ENCODE data around the gene POU6F1. TPM values are rescaled to one million over a fixed set of nuclear protein-coding genes. Genes with fewer than 3 reads are reported as not detected.

Gene POU6F1
- total and polyA plus RNA-seq, 2 experiments from 2014 or later: 3.2 to 6.3 TPM

- WGBS (ENCODE audit: low lambda C conversion rate, missing lambda C conversion rate): 93% methylated on average over 14 of the region's 14 CpGs
- Histone ChIP-seq H3K79me2 (no peaks in the 10 kb centered on the region), H3K27ac (no peak overlapping the region), H3K27me3 (no peaks in the 10 kb centered on the region), H2AFZ (no peak overlapping the region), H3K4me2 (no peak overlapping the region), H4K20me1 (ENCODE audit: insufficient read depth, poor library complexity, severe bottlenecking) (no peaks in the 10 kb centered on the region), H3K36me3 (replicated peaks; ENCODE audit: insufficient read depth, low read depth) (no peaks in the 10 kb centered on the region), H3K9me3 (ENCODE audit: low read depth) (no peaks in the 10 kb centered on the region), H3K4me1 (ENCODE audit: insufficient read depth) (no peaks in the 10 kb centered on the region), H3K4me3 (no peak overlapping the region), H3K9me2 (replicated peaks; ENCODE audit: insufficient read depth) (no peaks in the 10 kb centered on the region)
- no peak for DNase-seq (ENCODE audit: low spot score)
- no peak for TF ChIP-seq CTCF (IDR thresholded peaks at IDR 0.05; ENCODE audit: poor library complexity)
- TF ChIP-seq EZH2phosphoT487 (IDR thresholded peaks at IDR 0.05; ENCODE audit: low read depth, severe bottlenecking, unreplicated experiment): no peak
- TF ChIP-seq EZH2 (IDR thresholded peaks at IDR 0.05; ENCODE audit: borderline replicate concordance): no peak
These were observed 29.4 kb downstream of the POU6F1 start for GRCh38 chr12:51188359-51189051.

- Histone ChIP-seq H4K20me1 (ENCODE audit: insufficient read depth, poor library complexity, severe bottlenecking) (no peaks in the 10 kb centered on the region), H3K27ac (no peak overlapping the region), H3K4me1 (ENCODE audit: insufficient read depth) (no peaks in the 10 kb centered on the region), H3K79me2 (no peaks in the 10 kb centered on the region), H2AFZ (no peak overlapping the region), H3K9me2 (replicated peaks; ENCODE audit: insufficient read depth) (no peaks in the 10 kb centered on the region), H3K4me3 (no peak overlapping the region), H3K4me2 (no peak overlapping the region), H3K36me3 (replicated peaks; ENCODE audit: insufficient read depth, low read depth) (no peaks in the 10 kb centered on the region), H3K9me3 (ENCODE audit: low read depth) (no peaks in the 10 kb centered on the region), H3K27me3 (no peaks in the 10 kb centered on the region)
- no peak for TF ChIP-seq EZH2phosphoT487 (IDR thresholded peaks at IDR 0.05; ENCODE audit: low read depth, severe bottlenecking, unreplicated experiment)
- 78% methylated on average over 5 of the region's 5 CpGs for WGBS (ENCODE audit: low lambda C conversion rate, missing lambda C conversion rate)
- no peak for DNase-seq (ENCODE audit: low spot score)
These were observed 30.4 kb downstream of the POU6F1 start for GRCh38 chr12:51187370-51187987.

- Histone ChIP-seq H3K9me3 (ENCODE audit: low read depth) (no peaks in the 10 kb centered on the region), H3K36me3 (replicated peaks; ENCODE audit: insufficient read depth, low read depth) (no peaks in the 10 kb centered on the region), H3K4me1 (ENCODE audit: insufficient read depth) (no peaks in the 10 kb centered on the region), H3K27ac (no peak overlapping the region), H3K9me2 (replicated peaks; ENCODE audit: insufficient read depth) (no peaks in the 10 kb centered on the region), H3K27me3 (no peaks in the 10 kb centered on the region), H3K4me3 (no peak overlapping the region), H2AFZ (no peak overlapping the region), H4K20me1 (ENCODE audit: insufficient read depth, poor library complexity, severe bottlenecking) (no peaks in the 10 kb centered on the region), H3K79me2 (no peaks in the 10 kb centered on the region), H3K4me2 (no peak overlapping the region)
- TF ChIP-seq EZH2 (IDR thresholded peaks at IDR 0.05; ENCODE audit: borderline replicate concordance) (no peak), EZH2phosphoT487 (IDR thresholded peaks at IDR 0.05; ENCODE audit: low read depth, severe bottlenecking, unreplicated experiment) (no peak), CTCF (IDR thresholded peaks at IDR 0.05; ENCODE audit: poor library complexity) (no peak)
- no peak for DNase-seq (ENCODE audit: low spot score)
- 71% methylated on average over 3 of the region's 3 CpGs for WGBS (ENCODE audit: low lambda C conversion rate, missing lambda C conversion rate)
These were observed 31.3 kb downstream of the POU6F1 start for GRCh38 chr12:51186465-51187085.

GRCh38 chr12:51185171-51185717 lies 32.6 kb downstream of the POU6F1 start:
- Histone ChIP-seq H3K27ac (no peak overlapping the region), H3K36me3 (replicated peaks; ENCODE audit: insufficient read depth, low read depth) (no peaks in the 10 kb centered on the region), H3K9me2 (replicated peaks; ENCODE audit: insufficient read depth) (no peaks in the 10 kb centered on the region), H3K4me1 (ENCODE audit: insufficient read depth) (no peaks in the 10 kb centered on the region), H3K4me3 (no peak overlapping the region), H3K79me2 (no peaks in the 10 kb centered on the region), H3K9me3 (ENCODE audit: low read depth) (no peaks in the 10 kb centered on the region), H2AFZ (no peak overlapping the region), H3K4me2 (no peak overlapping the region), H4K20me1 (ENCODE audit: insufficient read depth, poor library complexity, severe bottlenecking) (no peaks in the 10 kb centered on the region), H3K27me3 (no peaks in the 10 kb centered on the region)
- DNase-seq (ENCODE audit: low spot score): no peak
- no peak for TF ChIP-seq EZH2phosphoT487 (IDR thresholded peaks at IDR 0.05; ENCODE audit: low read depth, severe bottlenecking, unreplicated experiment)
- 94% methylated on average over 6 of the region's 6 CpGs for WGBS (ENCODE audit: low lambda C conversion rate, missing lambda C conversion rate)

Measured in hepatocyte (in vitro differentiated cells).